WERI-Rb-1 (cell line): ENCODE results near the gene DYSF.

ENCODE experiments used
- DNase-seq: peaks from one replicate; pipeline ENCODE4 v3.0.0-alpha.2; 2020
- H3K27ac ChIP-seq: fragments of 250-450 bp; sonication (Bioruptor Pico); 2 replicates; pipeline ENCODE4 v1.5.1; 2020; ENCODE audit warnings: mild to moderate bottlenecking, moderate library complexity
- H3K27me3 ChIP-seq: fragments of 250-450 bp; sonication (Bioruptor Pico); 2 replicates; pipeline ENCODE4 v1.5.1; 2021; ENCODE audit warnings: mild to moderate bottlenecking, low read depth, moderate library complexity; ENCODE audit not compliant: insufficient read depth, severe bottlenecking
- H3K36me3 ChIP-seq: fragments of 250-450 bp; sonication (Bioruptor Pico); 2 replicates; pipeline ENCODE4 v1.5.1; 2020; ENCODE audit warnings: mild to moderate bottlenecking, moderate library complexity
- H3K4me3 ChIP-seq: 2 replicates; pipeline ENCODE4 v1.5.1; 2011; ENCODE audit warnings: low read depth, mild to moderate bottlenecking, control low read depth, low read length
- H3K9me3 ChIP-seq: fragments of 250-450 bp; sonication (Bioruptor Pico); 2 replicates; pipeline ENCODE4 v1.5.1; 2021; ENCODE audit warnings: mild to moderate bottlenecking, moderate library complexity; ENCODE audit not compliant: severe bottlenecking
- TF ChIP-seq, protein P1 (sequence below): IDR thresholded peaks from 2 replicates; pipeline ENCODE4 v1.5.1; 2011; ENCODE audit warnings: low read depth, mild to moderate bottlenecking, control low read depth, inconsistent platforms, low read length

DYSF gene

DNA sequence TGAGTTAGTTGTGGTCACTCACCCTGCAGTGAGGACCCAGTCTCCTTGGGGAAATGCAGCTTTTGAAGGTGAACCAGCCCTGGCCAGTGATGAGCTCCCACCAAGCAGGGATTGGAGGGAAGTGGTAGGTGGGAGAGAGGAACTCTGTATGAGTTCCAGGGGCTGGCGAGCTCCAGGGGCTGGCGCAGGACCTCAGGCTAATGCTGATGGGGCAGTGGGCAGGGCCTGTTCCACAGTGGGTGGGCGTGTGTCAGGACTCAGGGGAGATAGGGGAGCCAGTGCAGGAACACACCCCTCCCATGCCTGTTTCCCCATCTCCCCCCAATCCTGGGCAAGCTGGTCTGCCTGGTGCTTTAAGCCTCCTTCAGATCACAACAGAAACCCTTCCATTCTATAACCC is 208.4 kb downstream of the DYSF start:
- H3K4me3 ChIP-seq: no peak overlapping the region
- no peaks in the 10 kb centered on the region for H3K36me3 ChIP-seq
- H3K27ac ChIP-seq: no peak overlapping the region
- H3K9me3 ChIP-seq: peaks cover 14% of the 10 kb centered on the region
- TF ChIP-seq, protein P1, sequence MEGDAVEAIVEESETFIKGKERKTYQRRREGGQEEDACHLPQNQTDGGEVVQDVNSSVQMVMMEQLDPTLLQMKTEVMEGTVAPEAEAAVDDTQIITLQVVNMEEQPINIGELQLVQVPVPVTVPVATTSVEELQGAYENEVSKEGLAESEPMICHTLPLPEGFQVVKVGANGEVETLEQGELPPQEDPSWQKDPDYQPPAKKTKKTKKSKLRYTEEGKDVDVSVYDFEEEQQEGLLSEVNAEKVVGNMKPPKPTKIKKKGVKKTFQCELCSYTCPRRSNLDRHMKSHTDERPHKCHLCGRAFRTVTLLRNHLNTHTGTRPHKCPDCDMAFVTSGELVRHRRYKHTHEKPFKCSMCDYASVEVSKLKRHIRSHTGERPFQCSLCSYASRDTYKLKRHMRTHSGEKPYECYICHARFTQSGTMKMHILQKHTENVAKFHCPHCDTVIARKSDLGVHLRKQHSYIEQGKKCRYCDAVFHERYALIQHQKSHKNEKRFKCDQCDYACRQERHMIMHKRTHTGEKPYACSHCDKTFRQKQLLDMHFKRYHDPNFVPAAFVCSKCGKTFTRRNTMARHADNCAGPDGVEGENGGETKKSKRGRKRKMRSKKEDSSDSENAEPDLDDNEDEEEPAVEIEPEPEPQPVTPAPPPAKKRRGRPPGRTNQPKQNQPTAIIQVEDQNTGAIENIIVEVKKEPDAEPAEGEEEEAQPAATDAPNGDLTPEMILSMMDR: no peak
- DNase-seq: no peak
- H3K27me3 ChIP-seq: no peaks in the 10 kb centered on the region

DNA sequence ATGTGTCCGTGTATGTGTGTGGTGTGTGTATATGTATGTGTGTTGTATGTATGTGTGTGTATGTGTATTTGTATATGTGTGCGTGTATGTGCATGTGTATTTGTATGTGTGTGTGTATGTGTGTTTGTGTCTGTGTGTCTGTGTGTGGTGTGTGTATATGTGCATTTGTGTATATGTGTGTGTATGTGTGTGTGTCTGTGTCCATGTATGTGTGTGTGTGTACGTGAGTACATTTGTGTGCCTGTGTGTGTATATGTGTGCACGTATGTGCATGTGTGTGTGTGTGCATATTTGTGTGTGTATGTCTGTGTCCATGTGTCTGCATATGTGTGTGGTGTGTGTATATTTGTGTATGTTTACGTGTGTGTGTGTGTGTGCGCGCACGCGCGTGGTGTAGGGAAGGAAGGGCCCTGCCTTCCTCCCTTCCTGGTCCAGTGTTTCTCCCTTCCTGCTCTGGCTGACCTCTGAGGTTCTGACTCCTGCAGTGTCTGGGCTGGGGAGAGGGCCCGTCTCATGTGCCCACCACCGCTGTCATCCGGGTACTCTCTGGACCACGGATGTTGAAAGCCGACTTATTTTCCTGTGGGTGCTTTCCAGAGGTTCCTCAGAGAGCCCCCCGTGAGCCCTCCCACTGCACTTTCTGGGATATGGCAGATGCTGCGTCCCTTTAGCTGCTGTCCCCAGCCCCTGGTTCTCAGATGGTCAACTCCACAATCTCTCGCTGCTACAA is 209.5 kb downstream of the DYSF start:
- no peaks in the 10 kb centered on the region for H3K27me3 ChIP-seq
- TF ChIP-seq, protein P1: no peak
- H3K4me3 ChIP-seq: no peak overlapping the region
- DNase-seq: no peak
- peaks cover 10% of the 10 kb centered on the region for H3K9me3 ChIP-seq
- H3K27ac ChIP-seq: no peak overlapping the region
- H3K36me3 ChIP-seq: no peaks in the 10 kb centered on the region

DNA sequence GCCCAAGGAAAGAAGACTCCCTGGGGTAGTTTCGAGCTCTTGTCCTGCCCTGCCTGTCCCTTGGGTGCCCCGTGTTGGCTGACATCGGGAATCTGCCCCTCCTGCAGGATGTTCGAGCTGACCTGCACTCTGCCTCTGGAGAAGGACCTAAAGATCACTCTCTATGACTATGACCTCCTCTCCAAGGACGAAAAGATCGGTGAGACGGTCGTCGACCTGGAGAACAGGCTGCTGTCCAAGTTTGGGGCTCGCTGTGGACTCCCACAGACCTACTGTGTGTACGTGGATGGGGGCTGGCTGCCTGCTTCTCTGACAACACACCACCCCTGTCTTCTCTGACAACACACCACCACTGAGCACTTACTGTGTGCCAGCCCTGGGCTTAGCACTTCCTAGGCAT is 210.8 kb downstream of the DYSF start:
- DNase-seq: no peak
- TF ChIP-seq, protein P1: no peak
- H3K27me3 ChIP-seq: no peaks in the 10 kb centered on the region
- no peaks in the 10 kb centered on the region for H3K36me3 ChIP-seq
- H3K27ac ChIP-seq: no peak overlapping the region
- H3K9me3 ChIP-seq: no peaks in the 10 kb centered on the region
- no peak overlapping the region for H3K4me3 ChIP-seq

- Histone ChIP-seq H3K4me3 (no peak overlapping the region), H3K36me3 (no peaks in the 10 kb centered on the region), H3K27me3 (no peaks in the 10 kb centered on the region), H3K27ac (no peak overlapping the region), H3K9me3 (no peaks in the 10 kb centered on the region)
- TF ChIP-seq, protein P1: no peak
- DNase-seq: no peak
Measured at GRCh38 chr2:71665168-71666093, 212.1 kb downstream of the DYSF start.

GRCh38 chr2:71666094-71666474 is 212.7 kb downstream of the DYSF start:
- Histone ChIP-seq H3K36me3 (no peaks in the 10 kb centered on the region), H3K27me3 (no peaks in the 10 kb centered on the region), H3K27ac (no peak overlapping the region), H3K4me3 (no peak overlapping the region), H3K9me3 (no peaks in the 10 kb centered on the region)
- TF ChIP-seq, protein P1: no peak
- DNase-seq: no peak
